ENCODE measurements around the gene DAZAP1.
"Not testable (repeated sequence)": the region's sequence is repeated elsewhere in the genome, so short reads cannot be mapped to it uniquely, and the experiment has no call there.

Gene DAZAP1

GRCh38 chr19:1420085-1420484 is 12.7 kb downstream of the DAZAP1 start:
- Histone ChIP-seq H3K4me1 (ENCODE audit: control insufficient read depth in 2 of 2, insufficient read depth in 2 of 2, low read length in 2 of 2) (peaks cover 15 to 19% of the 10 kb centered on the region in 2 donors), H3K36me3 (ENCODE audit: control insufficient read depth in 2 of 2, insufficient read depth in 2 of 2, low read length in 2 of 2) (peaks cover 54 to 71% of the 10 kb centered on the region in 2 donors)
- not testable (repeated sequence) for H3K27ac ChIP-seq (ENCODE audit: low read depth in 2 of 2, low read length in 2 of 2); H3K9me3 ChIP-seq (ENCODE audit: control insufficient read depth in 2 of 2, low read length in 2 of 2); H3K27me3 ChIP-seq (ENCODE audit: control insufficient read depth in 2 of 2, insufficient read depth in 2 of 2, low read length in 2 of 2); H3K4me3 ChIP-seq (ENCODE audit: low read length in 2 of 2); H3K9ac ChIP-seq (ENCODE audit: low read depth in 1 of 2, low read length in 2 of 2)

- Histone ChIP-seq H3K27ac (ENCODE audit: low read depth in 2 of 2, low read length in 2 of 2) (no peak overlapping the region), H3K4me1 (ENCODE audit: control insufficient read depth in 2 of 2, insufficient read depth in 2 of 2, low read length in 2 of 2) (peaks cover 11 to 14% of the 10 kb centered on the region in 2 donors), H3K27me3 (ENCODE audit: control insufficient read depth in 2 of 2, insufficient read depth in 2 of 2, low read length in 2 of 2) (no peaks in the 10 kb centered on the region), H3K36me3 (ENCODE audit: control insufficient read depth in 2 of 2, insufficient read depth in 2 of 2, low read length in 2 of 2) (peaks cover 59 to 76% of the 10 kb centered on the region in 2 donors), H3K9me3 (ENCODE audit: control insufficient read depth in 2 of 2, low read length in 2 of 2) (no peaks in the 10 kb centered on the region), H3K9ac (ENCODE audit: low read depth in 1 of 2, low read length in 2 of 2) (no peak overlapping the region), H3K4me3 (ENCODE audit: low read length in 2 of 2) (no peak overlapping the region)
Measured at GRCh38 chr19:1420590-1420989, 13.2 kb downstream of the DAZAP1 start.

GRCh38 chr19:1421218-1421957 is 14.0 kb downstream of the DAZAP1 start:
- H3K27ac ChIP-seq (ENCODE audit: low read depth in 2 of 2, low read length in 2 of 2) = no peak overlapping the region

GRCh38 chr19:1421958-1422305 is 14.5 kb downstream of the DAZAP1 start:
- no peaks in the 10 kb centered on the region for H3K27me3 ChIP-seq (ENCODE audit: control insufficient read depth in 2 of 2, insufficient read depth in 2 of 2, low read length in 2 of 2)
- H3K27ac ChIP-seq (ENCODE audit: low read depth in 2 of 2, low read length in 2 of 2) = no peak overlapping the region
- H3K36me3 ChIP-seq (ENCODE audit: control insufficient read depth in 2 of 2, insufficient read depth in 2 of 2, low read length in 2 of 2) = peaks cover 66 to 82% of the 10 kb centered on the region in 2 donors

More at GRCh38 chr19:1421218-1421957, 14.0 kb downstream of the DAZAP1 start:
- Histone ChIP-seq H3K4me3 (ENCODE audit: low read length in 2 of 2) (no peak overlapping the region), H3K4me1 (ENCODE audit: control insufficient read depth in 2 of 2, insufficient read depth in 2 of 2, low read length in 2 of 2) (peaks cover 3 to 6% of the 10 kb centered on the region in 2 donors), H3K9ac (ENCODE audit: low read depth in 1 of 2, low read length in 2 of 2) (no peak overlapping the region), H3K36me3 (ENCODE audit: control insufficient read depth in 2 of 2, insufficient read depth in 2 of 2, low read length in 2 of 2) (peaks cover 65 to 77% of the 10 kb centered on the region in 2 donors), H3K27me3 (ENCODE audit: control insufficient read depth in 2 of 2, insufficient read depth in 2 of 2, low read length in 2 of 2) (no peaks in the 10 kb centered on the region), H3K9me3 (ENCODE audit: control insufficient read depth in 2 of 2, low read length in 2 of 2) (no peaks in the 10 kb centered on the region)

GRCh38 chr19:1422360-1422759 is 15.0 kb downstream of the DAZAP1 start:
- H3K9ac ChIP-seq (ENCODE audit: low read depth in 1 of 2, low read length in 2 of 2) = no peak overlapping the region
- no peaks in the 10 kb centered on the region for H3K9me3 ChIP-seq (ENCODE audit: control insufficient read depth in 2 of 2, low read length in 2 of 2)
- no peak overlapping the region for H3K4me3 ChIP-seq (ENCODE audit: low read length in 2 of 2)
- peaks cover 62 to 80% of the 10 kb centered on the region in 2 donors for H3K36me3 ChIP-seq (ENCODE audit: control insufficient read depth in 2 of 2, insufficient read depth in 2 of 2, low read length in 2 of 2)
- H3K27me3 ChIP-seq (ENCODE audit: control insufficient read depth in 2 of 2, insufficient read depth in 2 of 2, low read length in 2 of 2) = no peaks in the 10 kb centered on the region
- no peak overlapping the region for H3K27ac ChIP-seq (ENCODE audit: low read depth in 2 of 2, low read length in 2 of 2)
- H3K4me1 ChIP-seq (ENCODE audit: control insufficient read depth in 2 of 2, insufficient read depth in 2 of 2, low read length in 2 of 2) = peaks cover 3 to 4% of the 10 kb centered on the region in 2 donors

More at GRCh38 chr19:1421958-1422305, 14.5 kb downstream of the DAZAP1 start:
- Histone ChIP-seq H3K4me1 (ENCODE audit: control insufficient read depth in 2 of 2, insufficient read depth in 2 of 2, low read length in 2 of 2) (peaks cover 3 to 4% of the 10 kb centered on the region in 2 donors), H3K9me3 (ENCODE audit: control insufficient read depth in 2 of 2, low read length in 2 of 2) (no peaks in the 10 kb centered on the region), H3K4me3 (ENCODE audit: low read length in 2 of 2) (no peak overlapping the region), H3K9ac (ENCODE audit: low read depth in 1 of 2, low read length in 2 of 2) (no peak overlapping the region)

- Histone ChIP-seq H3K27ac (ENCODE audit: low read depth in 2 of 2, low read length in 2 of 2) (no peak overlapping the region), H3K36me3 (ENCODE audit: control insufficient read depth in 2 of 2, insufficient read depth in 2 of 2, low read length in 2 of 2) (peaks cover 60 to 80% of the 10 kb centered on the region in 2 donors), H3K9ac (ENCODE audit: low read depth in 1 of 2, low read length in 2 of 2) (no peak overlapping the region), H3K27me3 (ENCODE audit: control insufficient read depth in 2 of 2, insufficient read depth in 2 of 2, low read length in 2 of 2) (no peaks in the 10 kb centered on the region), H3K9me3 (ENCODE audit: control insufficient read depth in 2 of 2, low read length in 2 of 2) (no peaks in the 10 kb centered on the region), H3K4me1 (ENCODE audit: control insufficient read depth in 2 of 2, insufficient read depth in 2 of 2, low read length in 2 of 2) (peaks cover 3 to 4% of the 10 kb centered on the region in 2 donors), H3K4me3 (ENCODE audit: low read length in 2 of 2) (no peak overlapping the region)
Measured at GRCh38 chr19:1422943-1423342, 15.6 kb downstream of the DAZAP1 start.

GRCh38 chr19:1423436-1424191 is 16.2 kb downstream of the DAZAP1 start:
- peaks cover 59 to 76% of the 10 kb centered on the region in 2 donors for H3K36me3 ChIP-seq (ENCODE audit: control insufficient read depth in 2 of 2, insufficient read depth in 2 of 2, low read length in 2 of 2)

GRCh38 chr19:1424192-1424955 is 17.0 kb downstream of the DAZAP1 start:
- H3K27ac ChIP-seq (ENCODE audit: low read depth in 2 of 2, low read length in 2 of 2) = no peak overlapping the region
- no peak overlapping the region for H3K9ac ChIP-seq (ENCODE audit: low read depth in 1 of 2, low read length in 2 of 2)
- H3K27me3 ChIP-seq (ENCODE audit: control insufficient read depth in 2 of 2, insufficient read depth in 2 of 2, low read length in 2 of 2) = no peaks in the 10 kb centered on the region
- peaks cover 59 to 76% of the 10 kb centered on the region in 2 donors for H3K36me3 ChIP-seq (ENCODE audit: control insufficient read depth in 2 of 2, insufficient read depth in 2 of 2, low read length in 2 of 2)
- H3K4me3 ChIP-seq (ENCODE audit: low read length in 2 of 2) = no peak overlapping the region
- H3K4me1 ChIP-seq (ENCODE audit: control insufficient read depth in 2 of 2, insufficient read depth in 2 of 2, low read length in 2 of 2) = peaks cover 3 to 7% of the 10 kb centered on the region in 2 donors
- H3K9me3 ChIP-seq (ENCODE audit: control insufficient read depth in 2 of 2, low read length in 2 of 2) = no peaks in the 10 kb centered on the region

More at GRCh38 chr19:1423436-1424191, 16.2 kb downstream of the DAZAP1 start:
- Histone ChIP-seq H3K27me3 (ENCODE audit: control insufficient read depth in 2 of 2, insufficient read depth in 2 of 2, low read length in 2 of 2) (no peaks in the 10 kb centered on the region), H3K4me3 (ENCODE audit: low read length in 2 of 2) (no peak overlapping the region), H3K4me1 (ENCODE audit: control insufficient read depth in 2 of 2, insufficient read depth in 2 of 2, low read length in 2 of 2) (peaks cover 3 to 4% of the 10 kb centered on the region in 2 donors), H3K9me3 (ENCODE audit: control insufficient read depth in 2 of 2, low read length in 2 of 2) (no peaks in the 10 kb centered on the region), H3K9ac (ENCODE audit: low read depth in 1 of 2, low read length in 2 of 2) (no peak overlapping the region), H3K27ac (ENCODE audit: low read depth in 2 of 2, low read length in 2 of 2) (no peak overlapping the region)

GRCh38 chr19:1425102-1425837 is 17.9 kb downstream of the DAZAP1 start:
- peaks cover 58 to 74% of the 10 kb centered on the region in 2 donors for H3K36me3 ChIP-seq (ENCODE audit: control insufficient read depth in 2 of 2, insufficient read depth in 2 of 2, low read length in 2 of 2)
- H3K9ac ChIP-seq (ENCODE audit: low read depth in 1 of 2, low read length in 2 of 2) = no peak overlapping the region
- no peak overlapping the region for H3K4me3 ChIP-seq (ENCODE audit: low read length in 2 of 2)
- no peak overlapping the region for H3K27ac ChIP-seq (ENCODE audit: low read depth in 2 of 2, low read length in 2 of 2)
- H3K4me1 ChIP-seq (ENCODE audit: control insufficient read depth in 2 of 2, insufficient read depth in 2 of 2, low read length in 2 of 2) = peaks cover 3 to 8% of the 10 kb centered on the region in 2 donors
- no peaks in the 10 kb centered on the region for H3K27me3 ChIP-seq (ENCODE audit: control insufficient read depth in 2 of 2, insufficient read depth in 2 of 2, low read length in 2 of 2)
- H3K9me3 ChIP-seq (ENCODE audit: control insufficient read depth in 2 of 2, low read length in 2 of 2) = no peaks in the 10 kb centered on the region

Measured in mucosa of rectum (tissue), 2 donors.